SK-N-SH (cell line): Measurements from ENCODE around the gene GUCY1A2. TPM values are rescaled to one million over a fixed set of nuclear protein-coding genes. Genes with fewer than 3 reads are reported as not detected.

Experiments used
- CTCF ChIA-PET: fragments of 300-600, 350-600 bp; formaldehyde crosslinking; extraction: SDS; loops from one replicate; lab custom pipeline; 2021; lab: Yijun Ruan, JAX
- POLR2A ChIA-PET: fragments of 350-600 bp; sonication (Branson Sonifier 250); formaldehyde crosslinking; extraction: SDS; loops from one replicate; lab custom pipeline; 2020; ENCODE audit warnings: antibody characterized with exemption, inconsistent platforms; lab: Yijun Ruan, JAX
- DNase-seq: peaks from one replicate; pipeline ENCODE4 v3.0.0; 2012
- H2AFZ ChIP-seq: fragments of 200-600 bp; sonication (generic); 2 replicates; pipeline ENCODE4 v1.8.1; 2016; ENCODE audit warnings: antibody characterized with exemption, mild to moderate bottlenecking, low read depth
- H3F3A ChIP-seq: fragments of 200-600 bp; sonication (generic); replicated peaks from 2 replicates; pipeline ENCODE3; 2016; ENCODE audit warnings: antibody characterized with exemption, mild to moderate bottlenecking; ENCODE audit not compliant: insufficient read depth
- H3K27ac ChIP-seq, 2 experiments: fragments of 200-500 bp in 1 of 2; fragments of 200-600 bp in 1 of 2; sonication (Bioruptor generic) in 1 of 2; sonication (generic), shearing (Covaris generic) in 1 of 2; 2 replicates each; pipeline versions ENCODE4 v1.5.1 to v1.6.1; 2014 to 2016; ENCODE audit warnings: low read depth in 2 of 2, inconsistent platforms in 1 of 2, low read length in 1 of 2, mild to moderate bottlenecking in 1 of 2, mixed read lengths in 1 of 2
- H3K27me3 ChIP-seq: fragments of 200-600 bp; sonication (generic), shearing (Covaris generic); 2 replicates; pipeline ENCODE4 v1.6.1; 2016; ENCODE audit warnings: mixed run types; ENCODE audit not compliant: insufficient read depth
- H3K36me3 ChIP-seq, 2 experiments: fragments of 200-500 bp in 1 of 2; fragments of 200-600 bp in 1 of 2; sonication (Bioruptor generic) in 1 of 2; sonication (generic) in 1 of 2; replicated peaks in 1 of 2; 2 replicates each; pipeline versions ENCODE3 to v1.5.1; 2014 to 2016; ENCODE audit warnings: low read length in 1 of 2, mild to moderate bottlenecking in 1 of 2; ENCODE audit not compliant: insufficient read depth in 2 of 2, control insufficient read depth in 1 of 2
- H3K4me1 ChIP-seq, 2 experiments: fragments of 200-500 bp in 1 of 2; fragments of 200-600 bp in 1 of 2; sonication (Bioruptor generic) in 1 of 2; sonication (generic), shearing (Covaris generic) in 1 of 2; 2 replicates each; pipeline versions ENCODE4 v1.5.1 to v1.6.1; 2014 to 2016; ENCODE audit warnings: low read depth in 1 of 2, low read length in 1 of 2, mixed run types in 1 of 2; ENCODE audit not compliant: insufficient read depth in 2 of 2, control insufficient read depth in 1 of 2
- H3K4me2 ChIP-seq: fragments of 200-600 bp; sonication (generic), shearing (Covaris generic); 2 replicates; pipeline ENCODE4 v1.6.1; 2017; ENCODE audit warnings: mixed run types
- H3K4me3 ChIP-seq, 2 experiments: fragments of 200-500 bp in 1 of 2; fragments of 200-600 bp in 1 of 2; sonication (Bioruptor generic) in 1 of 2; sonication (generic), shearing (Covaris generic) in 1 of 2; 2 replicates each; pipeline versions ENCODE4 v1.5.1 to v1.8.1; 2014 to 2016; ENCODE audit warnings: low read depth in 2 of 2, inconsistent platforms in 1 of 2, low read length in 1 of 2, mild to moderate bottlenecking in 1 of 2, mixed read lengths in 1 of 2, moderate library complexity in 1 of 2
- H3K79me2 ChIP-seq: fragments of 200-600 bp; sonication (generic); 2 replicates; pipeline ENCODE4 v1.8.1; 2017; ENCODE audit warnings: mild to moderate bottlenecking; ENCODE audit not compliant: insufficient read depth
- H3K9ac ChIP-seq: fragments of 200-600 bp; sonication (generic); 2 replicates; pipeline ENCODE4 v1.6.1; 2017; ENCODE audit warnings: mixed run types
- H3K9me2 ChIP-seq: fragments of 200-600 bp; sonication (generic); 2 replicates; pipeline ENCODE4 v1.6.1; 2017; ENCODE audit warnings: mixed run types
- H3K9me3 ChIP-seq: fragments of 200-600 bp; sonication (generic); 2 replicates; pipeline ENCODE4 v1.6.1; 2017; ENCODE audit warnings: mixed run types, mild to moderate bottlenecking, moderate library complexity
- H4K20me1 ChIP-seq: fragments of 200-600 bp; sonication (generic); 2 replicates; pipeline ENCODE4 v1.6.1; 2017; ENCODE audit warnings: mild to moderate bottlenecking, mixed run types; ENCODE audit not compliant: insufficient read depth
- CHD2 ChIP-seq: fragments of 150-350 bp; IDR thresholded peaks from 2 replicates; pipeline ENCODE4 v1.6.1; 2018; ENCODE audit warnings: low read length; ENCODE audit not compliant: partially characterized antibody
- CTCF ChIP-seq: fragments of 200-600 bp; sonication (generic); IDR thresholded peaks from 2 replicates; pipeline ENCODE4 v1.6.1; 2017; ENCODE audit warnings: antibody characterized with exemption, mild to moderate bottlenecking, moderate library complexity
- ELF1 ChIP-seq: IDR thresholded peaks from 2 replicates; pipeline ENCODE4 v1.4.0; 2012
- FOXJ3 ChIP-seq: sonication (generic); formaldehyde crosslinking; IDR thresholded peaks from 2 replicates; pipeline ENCODE4 v1.5.1; 2020; ENCODE audit warnings: mild to moderate bottlenecking, missing genetic modification reagents
- GATA2 ChIP-seq: sonication (generic); formaldehyde crosslinking; IDR thresholded peaks from 2 replicates; pipeline ENCODE4 v1.5.0; 2020; ENCODE audit warnings: mild to moderate bottlenecking, missing genetic modification reagents
- IRF3 ChIP-seq: fragments of 150-350 bp; IDR thresholded peaks from 2 replicates; pipeline ENCODE4 v1.6.1; 2016; ENCODE audit warnings: mild to moderate bottlenecking, low read depth, low read length
- MEF2A ChIP-seq: IDR thresholded peaks from 2 replicates; pipeline ENCODE4 v1.4.0; 2012; ENCODE audit warnings: low read depth, borderline replicate concordance
- NFIC ChIP-seq: IDR thresholded peaks from 2 replicates; pipeline ENCODE4 v1.4.0; 2012; ENCODE audit warnings: borderline replicate concordance
- NRF1 ChIP-seq: IDR thresholded peaks from 2 replicates; pipeline ENCODE4 v1.6.1; 2012; ENCODE audit warnings: low read depth, mild to moderate bottlenecking, low read length
- POLR2AphosphoS5 ChIP-seq: IDR thresholded peaks from 2 replicates; pipeline ENCODE4 v1.6.1; 2012; ENCODE audit warnings: low read depth, low read length
- RAD21 ChIP-seq: IDR thresholded peaks from 2 replicates; pipeline ENCODE4 v1.6.1; 2012; ENCODE audit warnings: mild to moderate bottlenecking, low read length
- RCOR1 ChIP-seq: fragments of 150-350 bp; IDR thresholded peaks from 2 replicates; pipeline ENCODE4 v1.6.1; 2017; ENCODE audit warnings: antibody characterized with exemption, low read length
- SIN3A ChIP-seq: IDR thresholded peaks from 2 replicates; pipeline ENCODE4 v1.6.1; 2012; ENCODE audit warnings: low read depth, mild to moderate bottlenecking, low read length, moderate library complexity, borderline replicate concordance
- TEAD4 ChIP-seq: IDR thresholded peaks from 2 replicates; pipeline ENCODE4 v1.4.0; 2012; ENCODE audit warnings: mild to moderate bottlenecking, borderline replicate concordance; ENCODE audit not compliant: insufficient read depth
- YY1 ChIP-seq: IDR thresholded peaks from 2 replicates; pipeline ENCODE4 v1.4.0; 2012; ENCODE audit warnings: low read depth, mild to moderate bottlenecking
- ZBTB33 ChIP-seq: IDR thresholded peaks from 2 replicates; pipeline ENCODE4 v1.4.0; 2012; ENCODE audit warnings: low read depth, borderline replicate concordance
- polyA plus RNA-seq, 3 experiments: library from polyadenylated mRNA; depleted of rRNA; stranded (reverse); fragments of >200 nt; gene quantifications; 2 replicates each; pipeline ENCODE4 v1.2.3, GENCODE V29; 2012
- TF ChIP-seq, protein P1 (sequence below): IDR thresholded peaks from 2 replicates; pipeline ENCODE4 v1.4.0; 2012; ENCODE audit warnings: low read depth, borderline replicate concordance
- TF ChIP-seq, protein P2 (sequence below): IDR thresholded peaks from 2 replicates; pipeline ENCODE4 v1.4.0; 2012; ENCODE audit warnings: low read depth

The GUCY1A2 gene
- polyA plus RNA-seq, 1 of the 3 experiments (the other 2 are of a cell fraction), result 0.26 TPM

DNA sequence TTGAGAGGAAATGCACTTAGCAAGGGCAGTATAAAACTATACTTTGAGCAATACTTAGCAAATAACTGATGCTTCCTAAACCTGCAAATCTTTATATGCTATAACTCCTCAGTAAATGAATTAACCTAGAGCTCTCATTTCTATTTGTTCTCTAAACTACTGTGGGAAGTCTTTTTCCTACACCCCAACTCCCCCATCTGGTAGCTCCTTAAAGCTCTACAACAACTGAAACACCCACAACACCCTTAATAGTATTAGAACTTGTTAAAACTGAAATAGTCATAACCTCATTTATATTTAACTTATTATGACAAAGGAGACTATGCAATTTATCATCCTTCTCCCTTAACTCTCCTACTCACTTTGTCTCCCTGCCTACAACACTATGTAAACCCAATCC lies 43.4 kb downstream of the GUCY1A2 start:
- Histone ChIP-seq H3K4me3 (no peak overlapping the region), H3K27me3 (no peaks in the 10 kb centered on the region), H3F3A (no peaks in the 10 kb centered on the region), H2AFZ (no peak overlapping the region), H3K9me2 (no peaks in the 10 kb centered on the region), H3K4me1 (peaks cover 0 to 6% of the 10 kb centered on the region in 2 experiments; a peak in 1 of 4 replicates), H3K36me3 (no peaks in the 10 kb centered on the region), H3K27ac (no peak overlapping the region), H3K9me3 (no peaks in the 10 kb centered on the region), H3K4me2 (no peak overlapping the region), H4K20me1 (no peaks in the 10 kb centered on the region), H3K79me2 (no peaks in the 10 kb centered on the region), H3K9ac (no peak overlapping the region)
- TF ChIP-seq NRF1 (no peak), CTCF (peak; percentile 28), RAD21 (peak; percentile 16; the same call in 1 of the 2 replicates)
- POLR2A ChIA-PET, result no interaction called here
- no peak for DNase-seq
- CTCF ChIA-PET, result no interaction called here

DNA sequence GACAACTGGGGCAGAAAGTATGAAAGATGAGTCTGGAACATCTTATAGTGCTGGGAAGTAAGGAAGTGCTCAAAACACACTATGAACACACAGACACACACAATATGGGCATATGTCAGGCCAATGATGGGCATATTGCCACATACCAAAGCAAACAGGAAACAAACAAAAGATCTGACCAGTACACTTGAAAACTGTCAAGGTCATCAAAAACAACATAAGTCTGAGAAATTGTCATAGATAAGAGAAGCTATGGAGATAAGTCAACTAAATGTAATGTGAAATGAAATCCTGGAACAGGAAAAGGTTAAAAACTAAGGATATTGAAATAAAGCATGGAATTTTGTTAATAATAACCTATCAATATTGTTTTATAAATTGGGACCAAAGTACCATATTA lies 46.4 kb downstream of the GUCY1A2 start:
- POLR2A ChIA-PET, result no interaction called here
- Histone ChIP-seq H3K4me3 (no peak overlapping the region), H3K27ac (no peak overlapping the region), H3K36me3 (no peaks in the 10 kb centered on the region), H3K9me3 (no peaks in the 10 kb centered on the region), H3K27me3 (no peaks in the 10 kb centered on the region), H3K9me2 (no peaks in the 10 kb centered on the region), H3K4me2 (no peak overlapping the region), H3K4me1 (peaks cover 0 to 6% of the 10 kb centered on the region in 2 experiments; a peak in 1 of 4 replicates), H4K20me1 (no peaks in the 10 kb centered on the region), H3K9ac (no peak overlapping the region), H3K79me2 (no peaks in the 10 kb centered on the region), H3F3A (no peaks in the 10 kb centered on the region), H2AFZ (no peak overlapping the region)
- CTCF ChIA-PET, result interaction anchor here (1.3 kb wide), 1 partner anchor 13 kb away, joined by 5 read pairs; no protein-coding TSS in a partner anchor
- no peak for DNase-seq
- TF ChIP-seq YY1, result no peak
- TF ChIP-seq, protein P1, sequence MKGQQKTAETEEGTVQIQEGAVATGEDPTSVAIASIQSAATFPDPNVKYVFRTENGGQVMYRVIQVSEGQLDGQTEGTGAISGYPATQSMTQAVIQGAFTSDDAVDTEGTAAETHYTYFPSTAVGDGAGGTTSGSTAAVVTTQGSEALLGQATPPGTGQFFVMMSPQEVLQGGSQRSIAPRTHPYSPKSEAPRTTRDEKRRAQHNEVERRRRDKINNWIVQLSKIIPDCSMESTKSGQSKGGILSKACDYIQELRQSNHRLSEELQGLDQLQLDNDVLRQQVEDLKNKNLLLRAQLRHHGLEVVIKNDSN, result no peak
- no peak for TF ChIP-seq GATA2 (CRISPR knock-in tag)
- TF ChIP-seq CTCF, result no peak
- no peak for TF ChIP-seq RCOR1
- no peak for TF ChIP-seq ELF1
- no peak for TF ChIP-seq POLR2AphosphoS5
- no peak for TF ChIP-seq CHD2
- TF ChIP-seq NFIC, result no peak
- TF ChIP-seq MEF2A, result no peak
- no peak for TF ChIP-seq IRF3
- no peak for TF ChIP-seq ZBTB33
- no peak for TF ChIP-seq RAD21
- TF ChIP-seq, protein P2, sequence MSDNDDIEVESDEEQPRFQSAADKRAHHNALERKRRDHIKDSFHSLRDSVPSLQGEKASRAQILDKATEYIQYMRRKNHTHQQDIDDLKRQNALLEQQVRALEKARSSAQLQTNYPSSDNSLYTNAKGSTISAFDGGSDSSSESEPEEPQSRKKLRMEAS, result no peak
- no peak for TF ChIP-seq SIN3A
- no peak for TF ChIP-seq TEAD4
- no peak for TF ChIP-seq FOXJ3
